ENCODE data around the gene COA1.
"Not testable (repeated sequence)": the region's sequence is repeated elsewhere in the genome, so short reads cannot be mapped to it uniquely, and the experiment has no call there.

- not testable (repeated sequence) for TF ChIP-seq POLR2A (IDR thresholded peaks at IDR 0.05; ENCODE audit: low read depth); POLR2AphosphoS5 (IDR thresholded peaks at IDR 0.05); EP300 (IDR thresholded peaks at IDR 0.05)
- TF ChIP-seq, protein P1, sequence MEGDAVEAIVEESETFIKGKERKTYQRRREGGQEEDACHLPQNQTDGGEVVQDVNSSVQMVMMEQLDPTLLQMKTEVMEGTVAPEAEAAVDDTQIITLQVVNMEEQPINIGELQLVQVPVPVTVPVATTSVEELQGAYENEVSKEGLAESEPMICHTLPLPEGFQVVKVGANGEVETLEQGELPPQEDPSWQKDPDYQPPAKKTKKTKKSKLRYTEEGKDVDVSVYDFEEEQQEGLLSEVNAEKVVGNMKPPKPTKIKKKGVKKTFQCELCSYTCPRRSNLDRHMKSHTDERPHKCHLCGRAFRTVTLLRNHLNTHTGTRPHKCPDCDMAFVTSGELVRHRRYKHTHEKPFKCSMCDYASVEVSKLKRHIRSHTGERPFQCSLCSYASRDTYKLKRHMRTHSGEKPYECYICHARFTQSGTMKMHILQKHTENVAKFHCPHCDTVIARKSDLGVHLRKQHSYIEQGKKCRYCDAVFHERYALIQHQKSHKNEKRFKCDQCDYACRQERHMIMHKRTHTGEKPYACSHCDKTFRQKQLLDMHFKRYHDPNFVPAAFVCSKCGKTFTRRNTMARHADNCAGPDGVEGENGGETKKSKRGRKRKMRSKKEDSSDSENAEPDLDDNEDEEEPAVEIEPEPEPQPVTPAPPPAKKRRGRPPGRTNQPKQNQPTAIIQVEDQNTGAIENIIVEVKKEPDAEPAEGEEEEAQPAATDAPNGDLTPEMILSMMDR (IDR thresholded peaks at IDR 0.05) = not testable (repeated sequence)
Measured at GRCh38 chr7:43773268-43773667, 43.9 kb upstream of the COA1 start.

All from esophagus muscularis mucosa (tissue), 4 donors.